Head of caudate nucleus (tissue), 42 donors: ENCODE measurements around the gene APOB.
"Not testable (repeated sequence)": the region's sequence is repeated elsewhere in the genome, so short reads cannot be mapped to it uniquely, and the experiment has no call there.

ENCODE experiments used
- DNase-seq, 42 donors: peaks; one replicate each; pipeline versions ENCODE4 v3.0.0 to v3.0.0-alpha.2; 2020 to 2021; ENCODE audit warnings: mixed read lengths in 7 of 42
- intact Hi-C: fragments of 100-400 bp; cut with DNase I; formaldehyde crosslinking; loops from one replicate; pipeline ENCODE4 v1.15.0; 2022

The APOB gene

GRCh38 chr2:21035974-21036707, 7.7 kb downstream of the APOB start:
- intact Hi-C loops, result no loop called here
- no peak for DNase-seq

- intact Hi-C loops, result no loop called here
- DNase-seq, result no peak
These were observed 8.4 kb downstream of the APOB start for GRCh38 chr2:21035282-21035973.

GRCh38 chr2:21034972-21035279, 8.9 kb downstream of the APOB start:
- intact Hi-C loops, result no loop called here
- no peak for DNase-seq

GRCh38 chr2:21034156-21034971, 9.5 kb downstream of the APOB start:
- intact Hi-C loops, result no loop called here
- no peak for DNase-seq

- DNase-seq, result no peak
- intact Hi-C loops, result no loop called here
These were observed 10.4 kb downstream of the APOB start for GRCh38 chr2:21033237-21034155.

GRCh38 chr2:21032338-21033236, 11.3 kb downstream of the APOB start:
- intact Hi-C loops, result no loop called here
- no peak for DNase-seq

DNA sequence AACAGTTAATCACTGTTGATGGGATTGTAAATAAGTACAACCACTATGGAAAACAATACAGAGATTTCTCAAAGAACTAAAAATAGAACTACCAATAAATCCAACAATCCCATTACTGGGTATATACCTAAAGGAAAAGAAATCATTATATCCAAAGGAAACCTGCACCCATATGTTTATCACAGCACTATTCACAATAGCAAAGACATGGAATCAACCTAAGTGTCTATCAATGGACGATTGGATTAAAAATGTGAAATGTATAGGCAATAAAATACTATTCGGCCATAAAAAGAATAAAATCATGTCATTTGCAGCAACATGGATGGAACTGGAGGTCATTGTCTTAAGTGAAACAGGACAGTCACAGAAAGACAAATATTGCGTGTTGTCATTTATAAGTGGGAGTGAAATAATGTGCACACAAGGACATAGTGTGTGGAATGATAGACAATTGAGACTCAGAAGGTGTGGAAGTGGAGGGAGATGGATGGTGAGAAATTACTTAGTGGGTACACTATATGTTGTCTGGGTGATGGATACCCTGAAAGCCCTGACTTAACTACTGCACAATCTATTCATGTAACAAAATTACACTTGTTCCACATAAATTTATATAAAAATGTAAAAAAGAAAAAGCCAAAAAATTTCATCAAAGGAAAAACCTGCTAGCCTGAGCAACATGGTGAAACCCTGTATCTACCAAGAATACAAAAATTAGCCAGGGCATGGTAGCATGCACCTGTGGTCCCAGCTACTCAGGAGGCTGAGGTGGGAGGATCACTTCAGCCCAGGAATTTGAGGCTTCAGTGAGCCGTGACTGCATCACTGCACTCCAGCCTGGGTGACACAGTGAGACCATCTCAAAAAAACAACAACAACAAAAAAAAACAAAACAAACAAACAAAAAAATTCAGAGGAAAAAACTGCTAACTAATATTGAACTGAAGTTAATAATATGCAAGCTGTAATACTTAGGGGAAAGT, 12.6 kb downstream of the APOB start:
- intact Hi-C loops, result no loop called here
- no peak for DNase-seq

GRCh38 chr2:21029519-21029918, 14.4 kb downstream of the APOB start:
- DNase-seq, result no peak
- intact Hi-C loops, result no loop called here

- DNase-seq, intact Hi-C loops: not testable (repeated sequence)
These were observed 14.9 kb downstream of the APOB start for GRCh38 chr2:21028951-21029350.

DNA sequence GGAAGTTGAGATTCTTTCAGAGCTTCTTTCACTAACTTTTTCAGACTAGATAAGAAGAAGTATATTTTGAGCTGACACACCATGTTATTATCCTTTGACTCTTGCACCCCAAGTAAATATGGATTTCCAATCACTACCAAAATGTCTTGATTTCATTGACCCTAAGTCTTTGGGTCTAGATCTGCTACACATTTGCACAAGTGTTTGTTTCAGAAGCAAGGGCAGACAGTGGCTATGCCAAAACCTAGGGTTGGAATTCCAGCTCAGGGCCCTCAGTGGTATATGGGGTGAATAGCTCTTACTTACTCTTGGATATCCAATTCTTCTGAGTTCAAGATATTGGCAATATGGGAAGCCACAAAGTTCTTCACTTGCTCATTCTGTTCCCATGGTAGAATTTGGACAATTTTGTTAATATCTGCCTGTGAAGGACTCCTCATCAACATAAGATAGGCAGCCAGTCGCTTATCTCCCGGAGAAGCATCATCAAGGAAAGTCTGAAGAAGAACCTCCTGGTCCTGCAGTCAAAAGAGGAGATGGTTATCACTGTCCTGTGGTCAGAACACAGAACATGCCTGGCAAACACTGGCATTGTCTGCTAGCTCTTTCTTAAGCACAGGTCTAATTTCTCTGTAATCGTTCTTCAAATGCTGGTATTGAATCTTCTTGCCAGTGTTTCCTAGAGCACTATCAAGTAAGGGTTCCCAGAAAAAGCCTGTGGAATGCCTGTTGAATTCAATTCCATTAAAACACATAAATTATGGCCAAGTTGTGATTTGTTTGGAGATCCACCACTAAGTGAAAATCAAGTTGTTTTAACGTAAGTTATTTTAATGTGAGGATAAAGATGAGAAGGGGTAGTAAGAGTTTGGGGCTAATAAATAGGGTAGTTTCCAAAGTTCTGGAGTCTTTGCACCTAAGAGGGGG, 15.6 kb downstream of the APOB start:
- intact Hi-C loops, result no loop called here
- DNase-seq, result no peak

DNA sequence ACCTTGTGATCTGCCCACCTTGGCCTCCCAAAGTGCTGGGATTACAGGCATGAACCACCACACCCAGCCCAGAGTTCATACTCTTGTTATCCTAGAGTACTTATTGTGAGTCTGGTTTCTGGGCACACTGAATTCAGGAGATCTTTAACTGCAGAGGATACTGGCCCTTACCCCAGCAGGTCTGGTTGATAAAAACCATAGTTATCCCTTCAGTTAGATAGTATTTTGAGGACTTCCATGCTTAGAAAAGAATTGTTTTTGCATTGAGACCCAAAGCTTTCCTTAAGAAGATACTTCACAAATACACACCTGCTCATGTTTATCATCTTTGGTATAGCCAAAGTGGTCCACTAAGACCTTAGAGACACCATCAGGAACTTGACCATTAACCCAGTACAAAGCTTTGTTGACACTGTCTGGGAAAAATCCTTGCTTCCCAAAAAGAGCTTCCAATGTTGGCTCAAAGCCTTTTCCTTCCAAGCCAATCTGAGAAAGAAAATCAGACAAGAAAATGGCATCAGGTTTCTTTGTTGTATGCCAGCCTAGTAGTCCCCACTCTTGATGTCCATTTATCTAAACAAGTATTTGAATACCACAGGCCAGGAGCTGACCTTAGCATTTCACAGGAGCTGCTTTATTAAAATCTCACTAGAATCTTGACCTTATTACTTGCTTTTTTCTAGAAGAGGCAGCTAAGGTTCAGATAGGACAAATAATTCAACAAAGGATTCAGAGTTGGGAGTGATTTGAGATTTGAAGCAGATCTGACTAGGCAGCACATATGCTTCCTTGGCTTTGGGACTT, 17.2 kb downstream of the APOB start:
- intact Hi-C loops, result no loop called here
- no peak for DNase-seq

DNA sequence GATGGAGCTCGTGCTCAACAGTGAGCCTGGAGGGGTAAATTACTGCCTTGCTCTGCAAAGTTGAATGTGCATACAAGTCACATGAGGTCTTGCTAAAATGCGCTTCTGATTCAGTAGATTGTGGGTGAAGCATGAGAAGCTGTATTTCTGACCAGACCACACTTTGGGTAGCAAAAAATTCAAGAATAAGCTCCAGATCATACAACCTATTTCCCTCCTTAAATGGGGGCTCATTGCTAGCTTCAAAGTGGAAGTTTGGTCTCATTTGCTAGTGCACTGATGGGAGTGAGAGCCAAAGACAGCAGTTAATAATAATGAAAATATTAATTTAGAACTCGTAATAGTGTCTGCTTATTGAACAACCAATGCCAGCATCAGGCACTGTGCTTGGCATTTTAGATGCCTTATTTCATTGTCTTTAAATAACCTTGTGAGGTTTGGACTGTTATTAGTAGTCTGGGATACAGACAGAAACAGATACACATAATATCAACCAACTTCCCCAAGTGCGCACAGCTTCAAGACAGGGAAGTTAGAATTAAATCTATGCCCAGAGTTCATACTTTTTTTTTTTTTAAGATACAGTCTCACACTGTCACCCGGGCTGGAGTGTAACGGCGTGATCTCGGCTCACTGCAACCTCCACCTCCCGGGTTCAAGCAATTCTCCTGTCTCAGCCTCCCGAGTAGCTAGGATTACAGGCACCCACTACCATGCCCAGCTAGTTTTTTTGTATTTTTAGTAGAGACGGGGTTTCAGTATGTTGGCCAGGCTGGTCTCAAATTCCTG, 18.0 kb downstream of the APOB start:
- intact Hi-C loops, result no loop called here
- no peak for DNase-seq

DNA sequence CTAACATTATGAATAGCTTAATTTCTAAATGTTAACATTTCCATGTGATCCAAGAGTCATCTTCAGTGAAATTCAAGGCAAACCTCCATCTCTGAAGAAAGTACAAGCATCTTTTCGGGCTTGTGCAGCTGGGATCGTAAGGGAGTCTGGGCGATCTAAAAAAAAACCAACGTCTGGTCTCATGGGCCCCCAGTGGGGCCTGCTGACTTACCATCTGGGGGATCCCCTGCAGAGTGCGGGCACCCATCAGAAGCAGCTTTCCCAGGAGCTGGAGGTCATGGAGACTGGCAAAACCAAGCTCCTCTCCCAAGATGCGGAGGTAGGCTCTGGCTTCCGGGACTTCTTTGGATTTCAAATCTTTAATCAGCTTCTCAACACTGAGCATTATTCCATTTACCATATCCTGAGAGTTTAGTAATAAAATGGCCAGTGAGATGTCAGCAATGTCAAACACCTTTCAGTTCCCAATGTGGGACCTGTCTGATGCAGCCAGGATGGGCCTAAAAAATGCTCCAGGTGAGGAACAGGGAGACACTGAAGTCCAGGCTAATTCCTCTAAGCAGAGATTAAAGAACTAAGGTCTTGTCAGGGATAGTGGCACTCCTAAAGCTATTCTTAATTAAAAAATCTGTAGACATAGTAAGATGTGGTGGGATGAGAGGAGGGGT, 19.0 kb downstream of the APOB start:
- intact Hi-C loops, result no loop called here
- no peak for DNase-seq

- intact Hi-C loops, result no loop called here
- DNase-seq, result no peak
These were observed 19.7 kb downstream of the APOB start for GRCh38 chr2:21024198-21024597.
